H1 (cell line): ENCODE measurements around the gene SLC28A2. TPM values are rescaled to one million over a fixed set of nuclear protein-coding genes. Genes with fewer than 3 reads are reported as not detected.

Experiments
- CTCF ChIA-PET: fragments of 300-600 bp; sonication (Branson Sonifier 250); formaldehyde crosslinking; loops from one replicate; lab custom pipeline; 2021; ENCODE audit not compliant: partially characterized antibody; lab: Charles Lee
- POLR2A ChIA-PET: fragments of 300-600 bp; sonication (Branson Sonifier 250); formaldehyde crosslinking; loops from one replicate; lab custom pipeline; 2021; ENCODE audit warnings: inconsistent platforms; ENCODE audit not compliant: partially characterized antibody; lab: Charles Lee
- DNase-seq, 2 experiments: peaks; one replicate each; pipeline versions ENCODE4 v3.0.0 to v3.0.0-alpha.2; 2010 to 2022; ENCODE audit warnings: low spot score in 2 of 2, low read depth in 1 of 2, mixed read lengths in 1 of 2
- FAIRE-seq: peaks from 2 replicates; lab custom pipeline; 2011; peaks lifted over from hg19 to GRCh38; lab: Jason Lieb, UNC
- H2AFZ ChIP-seq: 2 replicates; pipeline ENCODE4 v1.8.1; 2012; ENCODE audit warnings: low read length, inconsistent platforms
- H2AK5ac ChIP-seq: 2 replicates; pipeline ENCODE4 v1.6.1; 2013; ENCODE audit warnings: low read depth, low read length
- H2BK120ac ChIP-seq: replicated peaks from 2 replicates; pipeline ENCODE3; 2013; ENCODE audit warnings: low read depth, low read length, inconsistent platforms
- H2BK12ac ChIP-seq: 2 replicates; pipeline ENCODE4 v1.6.1; 2013; ENCODE audit warnings: low read depth, low read length
- H2BK15ac ChIP-seq: 2 replicates; pipeline ENCODE4 v1.6.1; 2013; ENCODE audit warnings: low read length
- H2BK20ac ChIP-seq: 2 replicates; pipeline ENCODE4 v1.6.1; 2013; ENCODE audit warnings: low read length
- H2BK5ac ChIP-seq: 2 replicates; pipeline ENCODE4 v1.6.1; 2013; ENCODE audit warnings: low read depth, low read length
- H3K14ac ChIP-seq: 2 replicates; pipeline ENCODE4 v1.6.1; 2013; ENCODE audit warnings: inconsistent platforms; ENCODE audit not compliant: insufficient read length
- H3K18ac ChIP-seq: 2 replicates; pipeline ENCODE4 v1.6.1; 2013; ENCODE audit warnings: low read length; ENCODE audit errors: extremely low read depth
- H3K23ac ChIP-seq: 2 replicates; pipeline ENCODE4 v1.6.1; 2013; ENCODE audit warnings: inconsistent platforms; ENCODE audit not compliant: insufficient read length
- H3K23me2 ChIP-seq: 2 replicates; pipeline ENCODE4 v1.6.1; 2013; ENCODE audit warnings: low read depth, low read length
- H3K27ac ChIP-seq: 2 replicates; pipeline ENCODE4 v1.6.1; 2011; ENCODE audit warnings: low read depth, low read length, inconsistent platforms
- H3K27me3 ChIP-seq, 4 experiments: replicated peaks in 1 of 4; 1 replicate in 1 of 4; 2 replicates in 3 of 4; pipeline versions ENCODE4 v1.6.1 to v1.8.1; 2011 to 2013; ENCODE audit warnings: low read length in 3 of 4, mild to moderate bottlenecking in 3 of 4, inconsistent platforms in 2 of 4, mixed read lengths in 2 of 4, moderate library complexity in 1 of 4; ENCODE audit not compliant: control insufficient read depth in 3 of 4, insufficient read depth in 3 of 4; ENCODE audit errors: extremely low read depth in 1 of 4
- H3K36me3 ChIP-seq, 4 experiments: 2 replicates each; pipeline versions ENCODE4 v1.6.1 to v1.8.1; 2011 to 2013; ENCODE audit warnings: mild to moderate bottlenecking in 4 of 4, low read length in 3 of 4, moderate library complexity in 2 of 4, control low read depth in 1 of 4, inconsistent platforms in 1 of 4; ENCODE audit not compliant: insufficient read depth in 4 of 4, control insufficient read depth in 2 of 4
- H3K4ac ChIP-seq: replicated peaks from 2 replicates; pipeline ENCODE3; 2013; ENCODE audit warnings: low read length, low read depth, mixed read lengths, inconsistent platforms; ENCODE audit not compliant: insufficient read length
- H3K4me1 ChIP-seq, 4 experiments: replicated peaks in 1 of 4; 1 replicate in 1 of 4; 2 replicates in 3 of 4; pipeline versions ENCODE4 v1.6.1 to v1.8.1; 2011 to 2013; ENCODE audit warnings: low read length in 3 of 4, inconsistent platforms in 2 of 4, mixed read lengths in 1 of 4; ENCODE audit not compliant: insufficient read depth in 4 of 4, control insufficient read depth in 3 of 4
- H3K4me2 ChIP-seq, 2 experiments: 2 replicates each; pipeline versions ENCODE4 v1.6.1 to v1.8.1; 2011 to 2013; ENCODE audit warnings: low read depth in 2 of 2, low read length in 2 of 2, control low read depth in 1 of 2, inconsistent platforms in 1 of 2, mild to moderate bottlenecking in 1 of 2; ENCODE audit not compliant: insufficient read depth in 1 of 2
- H3K4me3 ChIP-seq, 4 experiments: fragments of 200-600, 300-600 bp in 1 of 4; sonication (generic), shearing (Covaris generic), sonication (Bioruptor Twin) in 1 of 4; 2 replicates each; pipeline versions ENCODE4 v1.5.1 to v1.8.1; 2011 to 2016; ENCODE audit warnings: low read length in 4 of 4, low read depth in 3 of 4, control low read depth in 2 of 4, inconsistent platforms in 2 of 4, mild to moderate bottlenecking in 2 of 4, mixed read lengths in 1 of 4, moderate library complexity in 1 of 4; ENCODE audit not compliant: insufficient read depth in 2 of 4; ENCODE audit errors: extremely low read depth in 1 of 4
- H3K56ac ChIP-seq: replicated peaks from 2 replicates; pipeline ENCODE3; 2013; ENCODE audit warnings: low read depth, mild to moderate bottlenecking, mixed read lengths, low read length, inconsistent platforms; ENCODE audit not compliant: insufficient read length
- H3K79me1 ChIP-seq: 2 replicates; pipeline ENCODE4 v1.6.1; 2013; ENCODE audit warnings: low read depth, low read length, control low read depth
- H3K79me2 ChIP-seq, 2 experiments: 2 replicates each; pipeline versions ENCODE4 v1.6.1 to v1.8.1; 2012 to 2013; ENCODE audit warnings: low read length in 2 of 2, mild to moderate bottlenecking in 2 of 2, inconsistent platforms in 1 of 2; ENCODE audit not compliant: insufficient read depth in 2 of 2, control insufficient read depth in 1 of 2
- H3K9ac ChIP-seq, 4 experiments: replicated peaks in 1 of 4; 1 replicate in 1 of 4; 2 replicates in 3 of 4; pipeline versions ENCODE4 v1.6.1 to v1.8.1; 2011 to 2013; ENCODE audit warnings: low read depth in 3 of 4, low read length in 3 of 4, control low read depth in 2 of 4, mild to moderate bottlenecking in 2 of 4, moderate library complexity in 2 of 4, inconsistent platforms in 1 of 4; ENCODE audit errors: extremely low read depth in 1 of 4
- H3K9me3 ChIP-seq, 2 experiments: 2 replicates each; pipeline versions ENCODE4 v1.6.1 to v1.8.1; 2012 to 2013; ENCODE audit warnings: mild to moderate bottlenecking in 2 of 2, moderate library complexity in 2 of 2, control low read depth in 1 of 2, inconsistent platforms in 1 of 2, low read depth in 1 of 2, low read length in 1 of 2, mixed read lengths in 1 of 2; ENCODE audit not compliant: insufficient read depth in 2 of 2
- H4K20me1 ChIP-seq, 2 experiments: replicated peaks in 1 of 2; 2 replicates each; pipeline versions ENCODE3 to v1.8.1; 2011 to 2013; ENCODE audit warnings: inconsistent platforms in 2 of 2, low read length in 2 of 2, mild to moderate bottlenecking in 1 of 2; ENCODE audit not compliant: insufficient read depth in 2 of 2, control insufficient read depth in 1 of 2
- H4K5ac ChIP-seq: 2 replicates; pipeline ENCODE4 v1.6.1; 2013; ENCODE audit warnings: low read length, low read depth, mixed read lengths, inconsistent platforms; ENCODE audit not compliant: insufficient read length
- H4K8ac ChIP-seq: 2 replicates; pipeline ENCODE4 v1.8.0; 2013; ENCODE audit warnings: mild to moderate bottlenecking, moderate library complexity, low read length, inconsistent platforms; ENCODE audit not compliant: insufficient read depth; ENCODE audit errors: extremely low read depth
- H4K91ac ChIP-seq: replicated peaks from 2 replicates; pipeline ENCODE3; 2013; ENCODE audit warnings: low read length, mixed read lengths, inconsistent platforms; ENCODE audit not compliant: insufficient read length
- ATF3 ChIP-seq: IDR thresholded peaks from 2 replicates; pipeline ENCODE4 v1.6.1; 2011; ENCODE audit warnings: low read depth, mild to moderate bottlenecking, low read length; ENCODE audit not compliant: insufficient read depth
- FOSL1 ChIP-seq: IDR thresholded peaks from 2 replicates; pipeline ENCODE4 v1.6.1; 2011; ENCODE audit warnings: mild to moderate bottlenecking, low read depth, low read length, moderate library complexity; ENCODE audit not compliant: insufficient read depth
- POLR2AphosphoS5 ChIP-seq: IDR thresholded peaks from 2 replicates; pipeline ENCODE4 v1.6.1; 2011; ENCODE audit warnings: low read depth, low read length
- RXRA ChIP-seq: IDR thresholded peaks from 2 replicates; pipeline ENCODE4 v1.6.1; 2011; ENCODE audit warnings: low read depth, mild to moderate bottlenecking, low read length, moderate library complexity; ENCODE audit not compliant: insufficient read depth
- SAP30 ChIP-seq: fragments of 300-600 bp; sonication (generic); IDR thresholded peaks from 2 replicates; pipeline ENCODE4 v1.7.1; 2012; ENCODE audit warnings: low read length, moderate library complexity, mild to moderate bottlenecking, inconsistent platforms; ENCODE audit not compliant: insufficient read depth, insufficient replicate concordance
- SIN3A ChIP-seq, 2 experiments: IDR thresholded peaks in 1 of 2; conservative IDR thresholded peaks in 1 of 2; 2 replicates each; pipeline ENCODE4 v1.6.1; 2011 to 2012; ENCODE audit warnings: low read length in 2 of 2, improper control_type of control experiment in 1 of 2, low read depth in 1 of 2, mild to moderate bottlenecking in 1 of 2
- WGBS, 2 experiments: shearing (Covaris generic) in 1 of 2; methylation state at CpG; one replicate each; pipeline versions ENCODE4 v1.1.6 to v1.1.7; 2013 to 2015; ENCODE audit warnings: low lambda C conversion rate in 2 of 2, mixed read lengths in 2 of 2, inconsistent platforms in 1 of 2, low coverage in 1 of 2, missing lambda C conversion rate in 1 of 2; ENCODE audit not compliant: insufficient replicate concordance in 2 of 2, insufficient coverage in 1 of 2, insufficient read length in 1 of 2; ENCODE audit errors: extremely low coverage in 1 of 2, missing lambda C conversion rate in 1 of 2; 5-methylcytosine and 5-hydroxymethylcytosine counted together
- polyA plus RNA-seq, 7 experiments: library from polyadenylated mRNA; depleted of rRNA in 3 of 7; stranded (reverse) in 5 of 7; unstranded in 2 of 7; fragments of >200 nt in 5 of 7; fragments of 200-250 nt in 2 of 7; gene quantifications; 1 replicate in 5 of 7; 2 replicates in 1 of 7; 4 replicates in 1 of 7; pipeline versions ENCODE4 v1.2.1 to v1.2.3, GENCODE V29; 2011 to 2013; ENCODE audit warnings: missing spikeins in 2 of 7, mixed read lengths in 2 of 7
- total RNA-seq: library from RNA; stranded (reverse); fragmentation: NEBNext Ultra II Directional; extraction: Animal tissue kit (Norgen Biotek cat#: 25700); gene quantifications from 2 replicates; pipeline ENCODE4 v1.2.1, GENCODE V29; 2021

SLC28A2 gene
- total and polyA plus RNA-seq, 2 of the 8 experiments (the other 6 are each of a cell fraction or from before 2014, with no cell fraction given): 0.11 TPM; not detected in 1

DNA sequence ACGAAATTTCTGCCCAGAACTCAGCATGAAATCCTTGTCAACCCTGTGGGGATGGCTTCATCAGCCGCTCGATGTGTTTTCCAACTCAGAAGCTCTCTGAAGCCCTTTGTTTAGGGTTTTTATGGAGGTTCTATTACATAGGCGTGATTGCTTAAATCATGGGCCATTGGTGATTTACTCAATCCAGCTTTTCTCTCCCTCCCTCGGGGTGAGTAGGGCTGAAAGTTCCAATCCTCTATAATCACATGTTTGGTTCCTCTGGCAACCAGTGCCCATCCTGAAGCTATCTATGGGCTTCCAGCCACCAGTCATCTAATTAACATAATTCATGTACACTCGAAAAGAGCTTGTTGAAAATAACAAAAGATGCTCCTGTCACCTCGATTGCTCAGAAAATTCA lies 74.7 kb downstream of the SLC28A2 start:
- Histone ChIP-seq H3K4me3 (no peak overlapping the region; a peak in 1 of 8 replicates), H3K56ac (no peak overlapping the region), H3K4me1 (peaks cover 0 to 5% (median 2%) of the 10 kb centered on the region in 4 experiments; a peak in 3 of 7 replicates), H2BK12ac (no peak overlapping the region), H3K18ac (no peak overlapping the region), H3K23me2 (no peaks in the 10 kb centered on the region), H4K91ac (no peak overlapping the region), H3K23ac (no peak overlapping the region), H3K9me3 (no peaks in the 10 kb centered on the region), H2BK120ac (no peak overlapping the region), H4K5ac (no peak overlapping the region), H3K79me1 (no peaks in the 10 kb centered on the region), H2AFZ (no peak overlapping the region; the same call in 1 of the 2 replicates), H3K27ac (no peak overlapping the region), H3K4me2 (no peak overlapping the region; a peak in 3 of 4 replicates), H2BK5ac (no peak overlapping the region), H2BK15ac (no peak overlapping the region), H4K20me1 (no peaks in the 10 kb centered on the region), H3K27me3 (no peaks in the 10 kb centered on the region), H3K36me3 (no peaks in the 10 kb centered on the region), H2AK5ac (no peak overlapping the region), H2BK20ac (no peak overlapping the region), H3K9ac (no peak overlapping the region), H3K14ac (no peak overlapping the region), H3K4ac (no peak overlapping the region), H3K79me2 (no peaks in the 10 kb centered on the region), H4K8ac (no peak overlapping the region)
- no peak for FAIRE-seq
- ChIA-PET CTCF (interaction anchor here (0.6 to 2.2 kb wide), 8 partner anchors 10 to 247 kb away, joined by 3 to 7 read pairs (median 3); no protein-coding TSS in a partner anchor), POLR2A (interaction anchor here (0.7 to 1.3 kb wide), 4 partner anchors 12 to 64 kb away, joined by 3 read pairs; no protein-coding TSS in a partner anchor)
- no peak for TF ChIP-seq ATF3
- no peak for TF ChIP-seq SIN3A (conservative IDR thresholded peaks at IDR 0.05 in 1 of 2, IDR thresholded peaks at IDR 0.05 in 1 of 2; ENCODE audit: low read depth in 1 of 2, low read length in 2 of 2)
- TF ChIP-seq RXRA: no peak
- TF ChIP-seq POLR2AphosphoS5: no peak
- TF ChIP-seq SAP30: no peak
- TF ChIP-seq FOSL1: no peak
- 81% methylated on average over 7 of the region's 7 CpGs; no CpG with 5 or more reads in 1 of the 2 experiments for WGBS, 2 experiments
- DNase-seq: no peak
